GM23338 (cell line): Measurements from ENCODE around the gene CACNA1B. TPM values are rescaled to one million over a fixed set of nuclear protein-coding genes. Genes with fewer than 3 reads are reported as not detected.

Experiments
- ATAC-seq: fragments of 200-7000 bp; cut with Tn5 transposase; 3 replicates; pipeline ENCODE4 v1.9.1; 2020
- DNase-seq: peaks from one replicate; pipeline ENCODE4 v3.0.0-alpha.2; 2015; ENCODE audit warnings: low spot score
- H2AFZ ChIP-seq: fragments of 200-600 bp; sonication (generic); 2 replicates; pipeline ENCODE4 v1.8.0; 2016; ENCODE audit warnings: antibody characterized with exemption, mild to moderate bottlenecking, moderate library complexity
- H3F3A ChIP-seq: fragments of 200-600 bp; sonication (generic); replicated peaks from 2 replicates; pipeline ENCODE4 v1.8.0; 2017; ENCODE audit warnings: antibody characterized with exemption, mixed run types, low read depth
- H3K27ac ChIP-seq: fragments of 200-600 bp; sonication (generic); 2 replicates; pipeline ENCODE4 v1.6.1; 2016; ENCODE audit warnings: low read depth
- H3K27me3 ChIP-seq: fragments of 200-600 bp; sonication (generic); 2 replicates; pipeline ENCODE4 v1.8.0; 2016; ENCODE audit warnings: mild to moderate bottlenecking, mixed run types, moderate library complexity; ENCODE audit not compliant: insufficient read depth
- H3K36me3 ChIP-seq: fragments of 200-600 bp; sonication (generic); 2 replicates; pipeline ENCODE4 v1.8.0; 2016; ENCODE audit warnings: mild to moderate bottlenecking; ENCODE audit not compliant: insufficient read depth
- H3K4me1 ChIP-seq: fragments of 200-600 bp; sonication (generic); 2 replicates; pipeline ENCODE4 v1.8.0; 2016; ENCODE audit warnings: mild to moderate bottlenecking, moderate library complexity; ENCODE audit not compliant: insufficient read depth
- H3K4me2 ChIP-seq: fragments of 200-600 bp; sonication (generic); 2 replicates; pipeline ENCODE4 v1.7.1; 2017; ENCODE audit warnings: mixed run types
- H3K4me3 ChIP-seq: fragments of 200-600 bp; sonication (generic); 2 replicates; pipeline ENCODE4 v1.6.1; 2016; ENCODE audit warnings: mixed run types
- H3K79me2 ChIP-seq: fragments of 200-600 bp; sonication (generic); replicated peaks from 2 replicates; pipeline ENCODE4 v1.8.0; 2017; ENCODE audit warnings: mild to moderate bottlenecking; ENCODE audit not compliant: insufficient read depth
- H3K9me2 ChIP-seq: fragments of 200-600 bp; sonication (generic); 2 replicates; pipeline ENCODE4 v1.8.0; 2017; ENCODE audit not compliant: insufficient read depth
- H4K20me1 ChIP-seq: fragments of 200-600 bp; sonication (generic); replicated peaks from 2 replicates; pipeline ENCODE4 v1.8.0; 2017; ENCODE audit warnings: mild to moderate bottlenecking; ENCODE audit not compliant: insufficient read depth
- H3K27ac Mint-ChIP-seq: 2 replicates; pipeline ENCODE4 v1.8.0; 2020; ENCODE audit warnings: inconsistent platforms, mild to moderate bottlenecking, moderate library complexity, mixed read lengths
- H3K27me3 Mint-ChIP-seq: 3 replicates; pipeline ENCODE4 v1.8.0; 2022; ENCODE audit warnings: low read depth, mild to moderate bottlenecking, moderate library complexity, mixed read lengths, inconsistent platforms; ENCODE audit not compliant: insufficient read depth, poor library complexity
- H3K36me3 Mint-ChIP-seq: 3 replicates; pipeline ENCODE4 v1.8.0; 2021; ENCODE audit warnings: low read depth, mild to moderate bottlenecking, inconsistent platforms, moderate library complexity, mixed read lengths
- H3K4me1 Mint-ChIP-seq: 3 replicates; pipeline ENCODE4 v1.8.0; 2020; ENCODE audit warnings: mild to moderate bottlenecking, inconsistent platforms, mixed read lengths
- H3K4me3 Mint-ChIP-seq: 3 replicates; pipeline ENCODE4 v1.8.0; 2021; ENCODE audit warnings: moderate library complexity, mild to moderate bottlenecking, inconsistent platforms, mixed read lengths
- H3K9me3 Mint-ChIP-seq: 3 replicates; pipeline ENCODE4 v1.8.0; 2020; ENCODE audit warnings: moderate library complexity, mild to moderate bottlenecking, inconsistent platforms, mixed read lengths
- CREB1 ChIP-seq: fragments of 250-450 bp; sonication (Bioruptor Pico); IDR thresholded peaks from 2 replicates; pipeline ENCODE4 v1.5.0; 2020; ENCODE audit warnings: low read depth, mild to moderate bottlenecking, moderate library complexity
- CTCF ChIP-seq, 2 experiments: fragments of 200-600 bp in 1 of 2; sonication (generic) in 1 of 2; conservative IDR thresholded peaks; 2 replicates each; pipeline versions ENCODE4 v1.5.1 to v1.6.1; 2016 to 2017; ENCODE audit warnings: antibody characterized with exemption in 2 of 2, low read depth in 2 of 2, mild to moderate bottlenecking in 2 of 2, moderate library complexity in 1 of 2
- ETS1 ChIP-seq: IDR thresholded peaks from 2 replicates; pipeline ENCODE4 v1.6.1; 2016; ENCODE audit warnings: antibody characterized with exemption
- EZH2 ChIP-seq: fragments of 200-600 bp; sonication (generic); IDR thresholded peaks from one replicate; pipeline ENCODE4 v1.8.0; 2017; ENCODE audit warnings: antibody characterized with exemption, mild to moderate bottlenecking, low read depth; ENCODE audit not compliant: unreplicated experiment
- EZH2phosphoT487 ChIP-seq: fragments of 200-600 bp; sonication (generic); IDR thresholded peaks from one replicate; pipeline ENCODE4 v1.8.1; 2018; ENCODE audit warnings: antibody characterized with exemption; ENCODE audit not compliant: unreplicated experiment
- JUNB ChIP-seq: IDR thresholded peaks from one replicate; pipeline ENCODE4 v1.6.1; 2016; ENCODE audit warnings: antibody characterized with exemption; ENCODE audit not compliant: unreplicated experiment
- NANOG ChIP-seq: IDR thresholded peaks from 2 replicates; pipeline ENCODE4 v1.6.1; 2016; ENCODE audit warnings: antibody characterized with exemption, borderline replicate concordance
- POLR2AphosphoS5 ChIP-seq: IDR thresholded peaks from 2 replicates; pipeline ENCODE4 v1.6.1; 2016; ENCODE audit warnings: antibody characterized with exemption, low read depth
- REST ChIP-seq: IDR thresholded peaks from one replicate; pipeline ENCODE4 v1.6.1; 2018; ENCODE audit warnings: antibody characterized with exemption; ENCODE audit not compliant: unreplicated experiment
- STAT1 ChIP-seq: IDR thresholded peaks from one replicate; pipeline ENCODE4 v1.6.1; 2016; ENCODE audit warnings: antibody characterized with exemption; ENCODE audit not compliant: unreplicated experiment
- ZNF114 ChIP-seq: fragments of 250-450 bp; sonication (Bioruptor Pico); IDR thresholded peaks from 2 replicates; pipeline ENCODE4 v1.5.0; 2020; ENCODE audit warnings: mild to moderate bottlenecking, moderate library complexity
- ZNF331 ChIP-seq: fragments of 250-450 bp; sonication (Bioruptor Pico); IDR thresholded peaks from 2 replicates; pipeline ENCODE4 v1.5.0; 2020; ENCODE audit warnings: low read depth, mild to moderate bottlenecking, moderate library complexity
- ZNF462 ChIP-seq: fragments of 250-450 bp; sonication (Bioruptor Pico); IDR thresholded peaks from 2 replicates; pipeline ENCODE4 v1.5.0; 2020; ENCODE audit warnings: mild to moderate bottlenecking, moderate library complexity
- polyA plus RNA-seq: library from polyadenylated mRNA; unstranded; fragments of >200 nt; fragmentation: Nextera tagmentation; extraction: Ambion mirVana; gene quantifications from 2 replicates; pipeline ENCODE4 v1.2.1, GENCODE V29; 2016
- total RNA-seq: library from RNA; depleted of rRNA; stranded (reverse); fragments of >200 nt; shearing (Covaris generic); gene quantifications from 2 replicates; pipeline ENCODE4 v1.2.3, GENCODE V29; 2014

Gene CACNA1B
- total and polyA plus RNA-seq, 2 experiments from 2014 or later: 1.1 to 10.4 TPM

GRCh38 chr9:137902646-137903045, 25.1 kb downstream of the CACNA1B start:
- Histone ChIP-seq H3K27ac (no peak overlapping the region), H3K4me3 (no peak overlapping the region), H3F3A (no peaks in the 10 kb centered on the region), H3K4me1 (no peaks in the 10 kb centered on the region), H2AFZ (no peak overlapping the region), H4K20me1 (no peaks in the 10 kb centered on the region; the same call in 1 of the 2 replicates), H3K36me3 (no peaks in the 10 kb centered on the region), H3K79me2 (peaks cover 11% of the 10 kb centered on the region), H3K4me2 (no peak overlapping the region), H3K9me2 (no peaks in the 10 kb centered on the region), H3K27me3 (no peaks in the 10 kb centered on the region)
- Mint-ChIP-seq H3K27ac (no peak overlapping the region), H3K36me3 (peaks cover 7% of the 10 kb centered on the region; the same call in 2 of the 3 replicates), H3K4me3 (no peak overlapping the region), H3K27me3 (no peaks in the 10 kb centered on the region), H3K4me1 (no peaks in the 10 kb centered on the region; the same call in 2 of the 3 replicates), H3K9me3 (no peaks in the 10 kb centered on the region)
- TF ChIP-seq ZNF114: no peak
- no peak for TF ChIP-seq ETS1
- TF ChIP-seq EZH2: no peak
- TF ChIP-seq POLR2AphosphoS5: no peak
- no peak for TF ChIP-seq CREB1
- no peak for TF ChIP-seq STAT1
- TF ChIP-seq REST: no peak
- TF ChIP-seq ZNF331: no peak
- TF ChIP-seq EZH2phosphoT487: no peak
- no peak for TF ChIP-seq CTCF (conservative IDR thresholded peaks at IDR 0.05; ENCODE audit: low read depth in 2 of 2)
- TF ChIP-seq JUNB: no peak
- TF ChIP-seq NANOG: no peak
- TF ChIP-seq ZNF462: no peak
- ATAC-seq: no peak
- DNase-seq: no peak
